Panc1 (cell line): Measurements from ENCODE around the gene MED12L. TPM values are rescaled to one million over a fixed set of nuclear protein-coding genes. Genes with fewer than 3 reads are reported as not detected.

Experiments
- ATAC-seq: fragments of 200-7000 bp; cut with Tn5 transposase; 2 replicates; pipeline ENCODE4 v1.9.1; 2020; ENCODE audit warnings: mild to moderate bottlenecking, moderate library complexity
- BruUV-seq: library from RNA; stranded (reverse); fragments of 400-500 nt; replicated peaks from 2 replicates; lab custom pipeline; 2021; lab: Mats Ljungman, UMichigan
- CTCF ChIA-PET: fragments of 300-600 bp; sonication (Branson Sonifier 250); formaldehyde crosslinking; loops from one replicate; lab custom pipeline; 2022; ENCODE audit warnings: antibody characterized with exemption; lab: Charles Lee
- POLR2A ChIA-PET: fragments of 300-600 bp; sonication (Branson Sonifier 250); formaldehyde crosslinking; loops from one replicate; lab custom pipeline; 2022; ENCODE audit warnings: antibody characterized with exemption; lab: Charles Lee
- DNase-seq: peaks from one replicate; pipeline ENCODE4 v3.0.0-alpha.2; 2010; ENCODE audit warnings: low read depth, low spot score
- H3K27ac ChIP-seq: 2 replicates; pipeline ENCODE4 v1.5.1; 2011; ENCODE audit warnings: mild to moderate bottlenecking, low read length, inconsistent platforms
- H3K27me3 ChIP-seq: fragments of 200-500 bp; sonication (Bioruptor generic); 2 replicates; pipeline ENCODE4 v1.6.0; 2014; ENCODE audit warnings: low read length, inconsistent platforms; ENCODE audit not compliant: control insufficient read depth, insufficient read depth
- H3K36me3 ChIP-seq: fragments of 200-500 bp; sonication (Bioruptor generic); 2 replicates; pipeline ENCODE4 v1.5.1; 2014; ENCODE audit warnings: inconsistent platforms, mild to moderate bottlenecking, low read length, moderate library complexity; ENCODE audit not compliant: control insufficient read depth, insufficient read depth
- H3K4me1 ChIP-seq: 2 replicates; pipeline ENCODE4 v1.5.1; 2011; ENCODE audit warnings: inconsistent platforms, mild to moderate bottlenecking, low read length, moderate library complexity; ENCODE audit not compliant: control insufficient read depth, insufficient read depth
- H3K4me3 ChIP-seq, 2 experiments: 2 replicates each; pipeline ENCODE4 v1.5.1; 2011 to 2012; ENCODE audit warnings: low read depth in 2 of 2, low read length in 2 of 2, mild to moderate bottlenecking in 2 of 2, inconsistent platforms in 1 of 2, moderate library complexity in 1 of 2
- H3K9me3 ChIP-seq: fragments of 200-500 bp; sonication (Bioruptor generic); 2 replicates; pipeline ENCODE4 v1.5.1; 2014; ENCODE audit warnings: low read depth, mild to moderate bottlenecking, inconsistent platforms, low read length, moderate library complexity; ENCODE audit not compliant: control insufficient read depth, insufficient read depth
- CTCF ChIP-seq: fragments of 450-650 bp; IDR thresholded peaks from 2 replicates; pipeline ENCODE4 v1.5.1; 2017; ENCODE audit warnings: mild to moderate bottlenecking
- POLR2AphosphoS5 ChIP-seq: IDR thresholded peaks from 2 replicates; pipeline ENCODE4 v1.6.1; 2012; ENCODE audit warnings: mild to moderate bottlenecking, low read depth, low read length, moderate library complexity
- REST ChIP-seq, 2 experiments: IDR thresholded peaks; 2 replicates each; pipeline ENCODE4 v1.6.1; 2011 to 2012; ENCODE audit warnings: low read depth in 2 of 2, control low read depth in 1 of 2, low read length in 1 of 2, mild to moderate bottlenecking in 1 of 2, moderate library complexity in 1 of 2; ENCODE audit not compliant: insufficient read depth in 1 of 2
- SIN3A ChIP-seq: IDR thresholded peaks from 2 replicates; pipeline ENCODE4 v1.6.1; 2012; ENCODE audit warnings: low read depth, mild to moderate bottlenecking, low read length, moderate library complexity, borderline replicate concordance; ENCODE audit not compliant: insufficient read depth
- TCF7L2 ChIP-seq: IDR thresholded peaks from 2 replicates; pipeline ENCODE4 v1.6.1; 2011; ENCODE audit warnings: mild to moderate bottlenecking, low read depth, low read length, inconsistent platforms
- in situ Hi-C: cut with HindIII; loops from 2 replicates; pipeline ENCODE4 v1.10.0; 2016; ENCODE audit warnings: low sequenced_read_pairs, low pct_unique_long_range_greater_than_20kb
- intact Hi-C: fragments of 100-400 bp; cut with micrococcal nuclease; formaldehyde crosslinking; loops from one replicate; pipeline ENCODE4 v1.10.0; 2022; ENCODE audit not compliant: unreplicated experiment
- total RNA-seq: library from RNA; stranded (reverse); gene quantifications from one replicate; pipeline ENCODE4 v1.2.1, GENCODE V29; 2021; ENCODE audit not compliant: unreplicated experiment

Gene MED12L
- total RNA-seq, 1 experiment from 2014 or later = 2.8 TPM

- H3K36me3 ChIP-seq = no peaks in the 10 kb centered on the region
- intact Hi-C loops = no loop called here
- H3K9me3 ChIP-seq = no peaks in the 10 kb centered on the region
- ATAC-seq (no peak), DNase-seq (no peak)
- no peaks in the 10 kb centered on the region for H3K4me1 ChIP-seq
- no peak overlapping the region for H3K4me3 ChIP-seq
- TF ChIP-seq POLR2AphosphoS5 (no peak), SIN3A (no peak), CTCF (no peak), TCF7L2 (no peak), REST (IDR thresholded peaks at IDR 0.05; ENCODE audit: insufficient read depth in 1 of 2, low read depth in 2 of 2, low read length in 1 of 2) (no peak)
- no peak overlapping the region for H3K27ac ChIP-seq
- H3K27me3 ChIP-seq = no peaks in the 10 kb centered on the region
- no TSS peak for BruUV-seq
- POLR2A ChIA-PET = no interaction called here
- CTCF ChIA-PET = no interaction called here
- in situ Hi-C loops = no loop called here
These were observed 309.1 kb downstream of the MED12L start for GRCh38 chr3:151394611-151395010.

- in situ Hi-C loops (no loop called here), intact Hi-C loops (no loop called here)
- Histone ChIP-seq H3K9me3 (no peaks in the 10 kb centered on the region), H3K36me3 (no peaks in the 10 kb centered on the region), H3K4me3 (no peak overlapping the region), H3K27ac (no peak overlapping the region), H3K4me1 (no peaks in the 10 kb centered on the region), H3K27me3 (no peaks in the 10 kb centered on the region)
- ATAC-seq = no peak
- CTCF ChIA-PET = no interaction called here
- no peak for TF ChIP-seq CTCF
- TF ChIP-seq TCF7L2 = no peak
- TF ChIP-seq SIN3A = no peak
- no peak for TF ChIP-seq POLR2AphosphoS5
- TF ChIP-seq REST (IDR thresholded peaks at IDR 0.05; ENCODE audit: insufficient read depth in 1 of 2, low read depth in 2 of 2, low read length in 1 of 2) = no peak
- DNase-seq = peak; percentile 33
- POLR2A ChIA-PET = no interaction called here
- no TSS peak for BruUV-seq
These were observed 310.3 kb downstream of the MED12L start for GRCh38 chr3:151395806-151396205.
